GM12875 (cell line): ENCODE measurements around the gene RBM28.

Experiments used
- H3K4me3 ChIP-seq: one replicate; pipeline ENCODE4 v1.5.1; 2011; ENCODE audit warnings: low read depth, low read length, control low read depth
- CTCF ChIP-seq: IDR thresholded peaks from 2 replicates; pipeline ENCODE4 v1.5.1; 2011; ENCODE audit warnings: low read depth, mild to moderate bottlenecking, control low read depth, inconsistent platforms, low read length, moderate library complexity, borderline replicate concordance; ENCODE audit not compliant: insufficient read depth

The RBM28 gene

GRCh38 chr7:128373606-128374005, 29.9 kb upstream of the RBM28 start:
- TF ChIP-seq CTCF, result no peak
- no peak overlapping the region for H3K4me3 ChIP-seq

GRCh38 chr7:128370491-128370890, 26.8 kb upstream of the RBM28 start:
- H3K4me3 ChIP-seq, result no peak overlapping the region
- no peak for TF ChIP-seq CTCF

- H3K4me3 ChIP-seq, result no peak overlapping the region
- TF ChIP-seq CTCF, result no peak
These were observed 23.3 kb upstream of the RBM28 start for GRCh38 chr7:128366986-128367385.

GRCh38 chr7:128366300-128366699, 22.6 kb upstream of the RBM28 start:
- no peak for TF ChIP-seq CTCF
- H3K4me3 ChIP-seq, result no peak overlapping the region

GRCh38 chr7:128365432-128365831, 21.7 kb upstream of the RBM28 start:
- no peak overlapping the region for H3K4me3 ChIP-seq
- no peak for TF ChIP-seq CTCF

- H3K4me3 ChIP-seq, result no peak overlapping the region
- no peak for TF ChIP-seq CTCF
These were observed 20.6 kb upstream of the RBM28 start for GRCh38 chr7:128364166-128364870.

GRCh38 chr7:128363261-128363721, 19.6 kb upstream of the RBM28 start:
- H3K4me3 ChIP-seq, result no peak overlapping the region
- no peak for TF ChIP-seq CTCF
